Measurements from ENCODE around the gene ZNF552. TPM values are rescaled to one million over a fixed set of nuclear protein-coding genes. Genes with fewer than 3 reads are reported as not detected.
"Not testable (repeated sequence)": the region's sequence is repeated elsewhere in the genome, so short reads cannot be mapped to it uniquely, and the experiment has no call there.

Gene ZNF552
- total RNA-seq (2014; rRNA removed; shearing (Covaris generic)) = 5.4 and 6.8 TPM in 2 replicates

- Histone ChIP-seq H3K4me1 (no peaks in the 10 kb centered on the region), H3K27ac (no peak within 1 kb of the TSS; the same call in 1 of the 2 replicates), H3K4me3 (peak within 1 kb of the TSS; percentile 73), H3K27me3 (no peaks in the 10 kb centered on the region), H3K9me3 (replicated peaks) (no peaks in the 10 kb centered on the region), H3K36me3 (peaks cover 4% of the 10 kb centered on the region; the same call in 1 of the 2 replicates)
- DNase-seq = peak; percentile 85 to 94
Measured at GRCh38 chr19:57814505-57815246, at the start of gene ZNF552. TSS of gene ZNF552 (minus strand) at chr19:57814913. CDS start at chr19:57814743, 170 bp downstream.

- H3K27me3 ChIP-seq; H3K4me3 ChIP-seq; H3K4me1 ChIP-seq; DNase-seq; H3K27ac ChIP-seq; H3K9me3 ChIP-seq (replicated peaks): not testable (repeated sequence)
- peaks cover 70% of the 10 kb centered on the region for H3K36me3 ChIP-seq
Measured at GRCh38 chr19:57862351-57862750, 47.6 kb upstream of the ZNF552 start.

GRCh38 chr19:57854117-57854516, 39.4 kb upstream of the ZNF552 start:
- DNase-seq; H3K27me3 ChIP-seq; H3K9me3 ChIP-seq (replicated peaks); H3K4me1 ChIP-seq; H3K27ac ChIP-seq; H3K4me3 ChIP-seq: not testable (repeated sequence)
- peaks cover 32% of the 10 kb centered on the region for H3K36me3 ChIP-seq

GRCh38 chr19:57851812-57852603, 37.3 kb upstream of the ZNF552 start:
- H3K4me3 ChIP-seq; H3K4me1 ChIP-seq; H3K9me3 ChIP-seq (replicated peaks); H3K27ac ChIP-seq; H3K27me3 ChIP-seq; DNase-seq: not testable (repeated sequence)
- H3K36me3 ChIP-seq = peaks cover 24% of the 10 kb centered on the region

- peak overlapping the region; percentile 62 for H3K27ac ChIP-seq
- no peaks in the 10 kb centered on the region for H3K27me3 ChIP-seq
- no peaks in the 10 kb centered on the region for H3K9me3 ChIP-seq (replicated peaks)
- peak overlapping the region; percentile 68 for H3K4me3 ChIP-seq
- no peaks in the 10 kb centered on the region for H3K4me1 ChIP-seq
- DNase-seq = peak; percentile 11 to 24
- H3K36me3 ChIP-seq = peaks cover 17% of the 10 kb centered on the region
Measured at GRCh38 chr19:57850553-57851017, 35.9 kb upstream of the ZNF552 start.

GRCh38 chr19:57849666-57850473, 35.2 kb upstream of the ZNF552 start, which contains the start of gene ZNF587:
TSS of gene ZNF587 (plus strand) at chr19:57849859. CDS start at chr19:57850039, 180 bp downstream.
- peak; percentile 81 to 88 for DNase-seq
- not testable (repeated sequence) for H3K4me1 ChIP-seq; H3K9me3 ChIP-seq (replicated peaks); H3K27me3 ChIP-seq
- peaks cover 17% of the 10 kb centered on the region for H3K36me3 ChIP-seq
- H3K4me3 ChIP-seq = peak within 1 kb of the TSS; percentile 68
- H3K27ac ChIP-seq = peak within 1 kb of the TSS; percentile 62

GRCh38 chr19:57849162-57849665, 34.5 kb upstream of the ZNF552 start:
- H3K27me3 ChIP-seq; H3K9me3 ChIP-seq (replicated peaks); DNase-seq; H3K27ac ChIP-seq; H3K4me1 ChIP-seq: not testable (repeated sequence)
- H3K36me3 ChIP-seq = peaks cover 17% of the 10 kb centered on the region
- H3K4me3 ChIP-seq = peak overlapping the region; percentile 68

GRCh38 chr19:57847164-57847563, 32.5 kb upstream of the ZNF552 start:
- not testable (repeated sequence) for H3K4me3 ChIP-seq; H3K27ac ChIP-seq; H3K4me1 ChIP-seq; DNase-seq; H3K27me3 ChIP-seq; H3K9me3 ChIP-seq (replicated peaks)
- H3K36me3 ChIP-seq = peaks cover 15% of the 10 kb centered on the region

- no peak overlapping the region for H3K27ac ChIP-seq
- H3K27me3 ChIP-seq = no peaks in the 10 kb centered on the region
- H3K36me3 ChIP-seq = peaks cover 24% of the 10 kb centered on the region
- H3K9me3 ChIP-seq (replicated peaks) = no peaks in the 10 kb centered on the region
- no peak for DNase-seq
- H3K4me1 ChIP-seq = no peaks in the 10 kb centered on the region
- H3K4me3 ChIP-seq = no peak overlapping the region
Measured at GRCh38 chr19:57841122-57841763, 26.5 kb upstream of the ZNF552 start.

- H3K4me1 ChIP-seq; H3K9me3 ChIP-seq (replicated peaks); H3K27me3 ChIP-seq; H3K4me3 ChIP-seq; DNase-seq; H3K27ac ChIP-seq: not testable (repeated sequence)
- peaks cover 24% of the 10 kb centered on the region for H3K36me3 ChIP-seq
Measured at GRCh38 chr19:57838622-57839191, 24.0 kb upstream of the ZNF552 start.

- not testable (repeated sequence) for DNase-seq; H3K4me3 ChIP-seq; H3K27me3 ChIP-seq; H3K4me1 ChIP-seq; H3K27ac ChIP-seq; H3K9me3 ChIP-seq (replicated peaks)
- H3K36me3 ChIP-seq = peaks cover 15% of the 10 kb centered on the region
Measured at GRCh38 chr19:57836991-57837390, 22.3 kb upstream of the ZNF552 start.

- H3K9me3 ChIP-seq (replicated peaks) = peaks cover 3% of the 10 kb centered on the region; the same call in 1 of the 2 replicates
- no peak within 1 kb of the TSS for H3K27ac ChIP-seq
- H3K4me3 ChIP-seq = no peak within 1 kb of the TSS
- H3K27me3 ChIP-seq = no peaks in the 10 kb centered on the region
- H3K36me3 ChIP-seq = peaks cover 27% of the 10 kb centered on the region
- peak in 1 of 2 experiments; percentile 22 for DNase-seq
- no peaks in the 10 kb centered on the region for H3K4me1 ChIP-seq
Measured at GRCh38 chr19:57830071-57830602, 15.4 kb upstream of the ZNF552 start, which contains the start of gene ZNF587B. TSS of gene ZNF587B (plus strand) at chr19:57830299. CDS start at chr19:57830529, 230 bp downstream.

- DNase-seq = no peak
- peaks cover 32% of the 10 kb centered on the region for H3K36me3 ChIP-seq
- H3K27ac ChIP-seq = no peak overlapping the region
- no peaks in the 10 kb centered on the region for H3K27me3 ChIP-seq
- peaks cover 3% of the 10 kb centered on the region; the same call in 1 of the 2 replicates for H3K9me3 ChIP-seq (replicated peaks)
- H3K4me3 ChIP-seq = no peak overlapping the region
- H3K4me1 ChIP-seq = no peaks in the 10 kb centered on the region
Measured at GRCh38 chr19:57829316-57829715, 14.6 kb upstream of the ZNF552 start.
